HL-60/S4 treated with phorbol 12-myristate 13-acetate at 8.2 ng/mL for 4 days and 3 days (cell line): Measurements from ENCODE around the gene CACNA1B.

Experiments used
- in situ Hi-C: fragments of 300-500 bp; cut with MboI; formaldehyde crosslinking; loops from 2 replicates; pipeline ENCODE4 v1.15.0; 2022; ENCODE audit warnings: low sequenced_read_pairs

CACNA1B gene

DNA sequence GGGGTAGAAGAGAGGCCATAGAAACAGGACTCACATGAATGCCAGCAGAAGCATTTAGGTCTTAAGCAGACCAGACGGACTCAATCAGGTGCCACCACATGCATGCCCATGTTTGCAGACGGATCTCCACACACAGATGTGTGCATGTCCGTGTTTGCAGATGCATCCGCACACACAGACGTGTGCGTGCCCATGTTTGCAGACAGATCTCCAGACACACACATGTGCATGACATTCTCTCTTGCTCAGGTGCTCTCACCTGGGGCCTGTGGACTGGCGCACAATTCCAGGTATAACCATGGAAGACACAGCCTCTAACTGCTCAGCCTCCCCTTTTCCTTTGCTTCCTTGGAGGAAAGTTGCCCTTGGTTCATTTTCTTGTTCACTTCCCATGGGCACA lies 148.3 kb downstream of the CACNA1B start:
- in situ Hi-C loops = no loop called here

DNA sequence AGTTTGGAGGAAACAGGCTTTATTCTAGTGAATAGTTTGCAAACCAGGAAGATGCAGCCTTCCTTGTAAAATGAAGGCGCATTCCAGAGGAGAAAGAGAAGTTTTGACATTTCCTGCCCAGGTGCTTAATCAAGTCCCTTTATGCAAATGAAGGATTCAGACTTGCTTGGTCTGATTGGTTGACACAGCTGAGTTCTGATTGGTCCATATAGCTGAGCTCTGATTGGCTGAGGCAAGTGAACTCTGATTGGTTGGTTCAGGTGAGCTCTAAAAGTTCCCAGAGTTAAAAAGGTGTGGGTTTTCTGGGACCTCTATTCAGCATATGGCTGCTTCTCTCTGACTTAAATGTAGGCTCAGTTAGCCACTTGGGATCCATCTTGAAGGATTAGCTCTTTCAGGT lies 151.0 kb downstream of the CACNA1B start:
- in situ Hi-C loops = no loop called here

DNA sequence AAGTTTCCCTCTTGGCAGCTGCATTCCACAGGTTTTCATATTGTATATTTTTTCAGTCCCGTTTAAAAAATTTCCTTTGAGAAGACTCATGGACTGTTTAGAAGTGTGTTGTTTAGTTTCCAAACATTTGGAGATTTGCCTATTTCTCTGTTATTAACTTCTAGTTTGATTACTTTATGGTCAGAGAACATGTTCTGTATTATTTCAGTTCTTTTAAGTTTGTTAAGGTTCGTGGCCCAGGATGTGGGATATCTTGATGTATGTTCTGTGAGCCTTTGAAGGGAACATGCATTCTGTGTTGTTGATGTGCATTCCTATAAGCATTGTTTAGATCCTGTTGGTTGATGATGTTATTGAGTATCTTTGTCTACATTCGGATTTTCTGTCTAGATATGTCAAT lies 153.6 kb downstream of the CACNA1B start:
- in situ Hi-C loops = no loop called here

GRCh38 chr9:138033950-138034349 lies 156.4 kb downstream of the CACNA1B start:
- in situ Hi-C loops = no loop called here

GRCh38 chr9:138037140-138037539 lies 159.6 kb downstream of the CACNA1B start:
- in situ Hi-C loops = no loop called here

DNA sequence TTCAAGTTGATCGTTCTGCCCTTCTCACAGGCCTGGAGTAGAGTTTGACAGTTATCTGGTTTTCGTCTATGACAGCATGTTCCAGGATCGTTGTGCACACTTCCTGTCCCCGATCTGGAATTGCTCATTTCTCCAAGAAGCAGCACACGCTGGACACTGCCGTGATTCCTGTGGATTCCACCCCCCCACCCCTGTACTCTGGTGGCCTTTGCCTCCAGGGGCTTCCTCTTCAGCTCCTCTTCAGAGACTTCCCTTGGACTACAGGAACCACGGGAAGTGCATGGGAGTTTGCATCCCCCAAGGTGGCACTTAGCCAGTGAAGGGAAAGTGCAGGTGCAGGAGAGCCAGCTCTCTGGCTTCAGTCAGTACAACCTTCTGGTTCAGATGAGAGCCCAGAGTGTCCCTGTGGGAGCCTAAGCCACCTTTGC lies 160.7 kb downstream of the CACNA1B start:
- in situ Hi-C loops = no loop called here

GRCh38 chr9:138040446-138041430 lies 163.2 kb downstream of the CACNA1B start:
- in situ Hi-C loops = no loop called here

- in situ Hi-C loops = no loop called here
Measured at GRCh38 chr9:138042146-138042545, 164.6 kb downstream of the CACNA1B start.

GRCh38 chr9:138042640-138043039 lies 165.1 kb downstream of the CACNA1B start:
- in situ Hi-C loops = no loop called here

GRCh38 chr9:138043061-138043410 lies 165.5 kb downstream of the CACNA1B start:
- in situ Hi-C loops = no loop called here

GRCh38 chr9:138043411-138044345 lies 166.1 kb downstream of the CACNA1B start:
- in situ Hi-C loops = no loop called here

GRCh38 chr9:138044485-138045383 lies 167.2 kb downstream of the CACNA1B start:
- in situ Hi-C loops = no loop called here

DNA sequence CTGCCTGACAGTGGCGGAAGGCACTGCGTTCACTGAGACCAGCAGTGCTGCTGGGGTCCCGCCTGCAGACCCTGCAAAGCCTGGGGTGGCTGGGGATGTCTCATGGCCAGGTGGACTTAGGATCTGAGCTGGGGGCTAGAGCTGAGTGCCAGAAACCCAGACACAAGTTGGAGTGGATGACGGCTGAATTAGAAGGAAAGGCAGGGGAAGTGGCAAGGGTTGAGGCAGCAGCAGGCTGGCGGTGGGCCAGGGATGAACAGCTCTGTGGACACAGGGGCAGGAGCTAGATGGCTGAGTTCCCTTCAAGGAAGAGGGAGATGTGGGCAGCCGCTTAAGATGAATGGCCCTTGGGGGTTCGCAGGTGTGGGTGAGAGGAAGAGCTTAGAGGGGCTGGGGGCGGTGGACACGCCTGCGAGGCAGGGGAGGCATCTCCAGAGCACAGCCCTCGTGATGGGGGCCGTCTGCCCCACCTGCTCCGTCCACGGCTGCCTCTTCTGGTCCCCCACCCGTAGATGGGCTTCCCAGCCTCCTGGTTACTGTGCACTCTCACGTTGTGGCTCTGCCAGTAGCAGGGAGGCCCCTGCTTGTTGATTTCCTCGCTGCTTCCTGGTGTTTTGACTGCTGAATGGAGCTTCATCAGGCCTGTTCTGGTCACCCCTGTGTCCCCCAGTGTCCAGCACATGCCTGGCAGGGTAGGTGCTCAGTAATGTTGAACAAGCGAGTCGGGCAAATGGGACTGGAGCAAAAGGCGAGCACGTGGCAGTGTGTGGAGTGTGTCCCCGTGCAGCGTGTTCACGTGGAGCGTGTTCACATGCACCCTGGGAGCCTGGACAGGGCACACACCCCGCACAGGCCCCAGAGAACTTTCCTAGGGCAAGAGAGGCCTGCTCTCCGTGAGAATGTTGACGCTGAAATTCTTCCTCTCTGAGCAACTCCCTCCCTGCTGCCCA lies 168.2 kb downstream of the CACNA1B start:
- in situ Hi-C loops = no loop called here

GRCh38 chr9:138046641-138047301 lies 169.2 kb downstream of the CACNA1B start:
- in situ Hi-C loops = no loop called here

- in situ Hi-C loops = no loop called here
Measured at GRCh38 chr9:138047469-138048040, 170.0 kb downstream of the CACNA1B start.

- in situ Hi-C loops = no loop called here
Measured at GRCh38 chr9:138048184-138048583, 170.6 kb downstream of the CACNA1B start.

- in situ Hi-C loops = no loop called here
Measured at GRCh38 chr9:138049085-138049778, 171.7 kb downstream of the CACNA1B start.
